Retina (tissue), 1 donor: ENCODE results near the gene LGALS3BP.

Experiments used
- DNase-seq: peaks from one replicate; pipeline ENCODE4 v3.0.0-alpha.2; 2016

LGALS3BP gene

DNA sequence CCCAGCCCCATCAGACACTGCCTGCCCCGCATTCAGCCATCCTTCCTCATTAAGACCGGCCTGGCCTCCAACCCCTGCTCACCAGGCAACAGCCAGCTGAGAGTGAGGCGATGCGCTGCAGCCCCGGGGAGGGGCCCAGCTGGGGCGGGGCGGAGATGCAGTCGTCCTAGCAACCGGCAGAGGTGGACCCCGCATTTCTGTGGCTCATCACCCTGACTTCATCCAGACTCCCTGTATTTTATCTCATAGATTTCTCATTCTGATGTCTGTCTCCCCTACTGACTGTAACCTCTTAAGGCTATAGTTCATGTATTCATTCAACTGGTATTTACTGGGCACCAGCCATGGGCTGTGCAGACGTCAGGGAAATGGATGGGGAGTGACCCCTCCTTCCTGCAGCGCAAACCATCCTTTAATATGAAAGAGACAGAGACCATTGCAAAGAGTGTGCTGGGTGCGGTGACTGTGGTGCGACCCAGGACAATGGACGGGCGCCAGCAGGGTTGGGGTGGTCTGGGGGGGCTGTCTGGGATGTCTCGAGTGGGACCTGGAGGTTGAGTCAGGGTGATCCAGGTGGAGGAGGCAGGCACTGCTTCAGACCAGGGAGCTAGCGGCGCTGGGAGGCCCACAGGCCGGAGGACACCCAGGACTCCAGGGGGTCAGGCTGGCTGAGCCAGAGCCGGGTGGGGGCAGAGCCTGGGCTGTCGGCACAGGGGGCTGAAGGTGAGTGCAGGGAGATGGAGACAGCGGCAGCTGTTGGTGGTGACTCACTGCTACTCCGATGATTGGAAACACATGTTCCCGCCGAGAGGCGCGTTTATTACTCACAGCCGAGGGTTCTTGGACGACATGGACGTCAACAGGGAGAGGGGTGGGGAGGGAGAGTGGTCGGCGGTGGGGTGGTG is 44.1 kb downstream of the LGALS3BP start:
- peak; percentile 68 for DNase-seq

GRCh38 chr17:78934681-78935418 is 44.9 kb downstream of the LGALS3BP start:
- no peak for DNase-seq

- DNase-seq, result peak; percentile 77
Observed at GRCh38 chr17:78933959-78934568, 45.7 kb downstream of the LGALS3BP start.

DNA sequence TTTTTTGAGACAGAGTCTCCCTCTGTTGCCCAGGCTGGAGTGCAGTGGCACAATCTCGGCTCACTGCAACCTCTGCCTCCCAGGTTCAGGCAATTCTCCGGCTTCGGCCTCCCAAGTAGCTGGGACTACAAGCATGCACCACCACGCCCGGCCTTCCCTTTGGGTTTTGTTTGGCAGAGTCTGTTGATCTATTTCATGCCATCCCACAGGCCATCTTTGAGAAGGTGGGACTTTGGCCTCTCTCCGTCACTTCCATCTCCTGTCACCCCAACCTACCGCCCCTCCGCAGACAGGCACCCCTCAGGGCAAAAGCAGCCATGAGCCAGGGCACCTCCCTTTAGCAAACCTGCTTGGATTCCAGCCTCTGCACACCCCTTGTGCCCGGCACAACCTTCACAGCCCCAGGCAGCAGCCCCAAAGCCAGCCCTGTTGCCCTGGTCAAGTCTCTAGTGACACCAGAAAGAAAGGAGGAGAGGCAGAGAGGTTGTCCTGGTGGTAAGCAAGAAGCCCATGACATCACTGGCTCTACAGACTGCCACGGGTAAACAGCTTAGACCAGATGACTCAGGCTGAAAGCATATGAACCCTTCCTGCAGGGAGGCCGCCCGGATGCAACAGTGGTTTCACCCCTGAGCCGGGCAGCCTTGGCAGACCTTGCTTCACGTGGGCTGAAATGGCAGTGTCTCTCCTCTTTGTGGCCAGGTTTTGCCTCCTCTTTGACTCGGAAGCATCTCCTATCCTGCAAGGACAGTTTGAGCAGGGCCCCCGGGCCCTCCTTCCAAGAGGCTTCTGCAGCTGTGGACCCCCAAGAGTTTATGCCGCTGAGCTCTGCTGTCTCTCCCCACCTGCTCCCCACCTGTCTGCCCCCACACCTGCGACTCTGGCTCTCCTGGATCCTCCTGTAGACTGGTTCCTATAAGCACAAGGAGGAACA is 46.4 kb downstream of the LGALS3BP start:
- no peak for DNase-seq

DNA sequence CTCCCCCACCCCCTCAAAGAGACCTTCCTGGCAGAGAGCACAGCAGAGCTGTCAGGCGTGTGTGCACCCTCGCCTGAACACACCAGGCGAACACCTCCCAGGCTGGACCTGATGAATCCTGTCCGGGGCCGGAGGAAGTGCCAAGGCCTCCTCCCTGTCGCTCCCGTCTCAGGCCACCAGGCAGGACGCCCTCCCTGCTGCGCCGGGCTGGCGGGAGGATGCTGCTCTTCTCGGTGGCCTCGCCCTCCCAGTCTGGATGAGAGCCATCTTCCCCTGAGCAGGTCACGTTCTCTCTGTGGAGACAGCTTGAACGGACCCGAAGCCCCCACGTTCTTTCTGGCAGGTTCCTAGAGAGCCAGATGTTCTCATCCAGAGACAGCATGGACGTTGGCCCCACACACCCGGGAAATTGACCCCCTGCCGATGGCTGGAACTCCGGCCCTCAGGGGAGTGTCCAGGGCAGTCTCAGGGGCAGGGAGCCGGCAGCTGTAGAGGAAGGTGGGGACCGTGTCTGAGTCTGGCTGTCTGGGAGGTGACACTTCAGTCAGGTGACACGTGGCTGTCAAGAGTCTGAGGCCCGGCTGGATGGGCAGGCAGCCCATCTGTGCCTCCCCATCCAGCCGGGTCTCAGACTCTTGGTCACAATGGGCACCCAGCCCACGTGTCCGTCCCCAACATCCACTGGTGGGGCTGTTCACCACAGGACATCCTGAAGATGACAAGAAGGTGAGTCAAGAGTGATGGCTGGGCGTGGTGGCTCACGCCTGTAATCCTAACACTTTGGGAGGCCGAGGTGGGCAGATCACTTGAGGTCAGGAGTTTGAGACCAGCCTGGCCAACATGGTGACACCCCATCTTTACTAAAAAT is 49.6 kb downstream of the LGALS3BP start:
- DNase-seq, result no peak

GRCh38 chr17:78925662-78926555 is 53.8 kb downstream of the LGALS3BP start:
- peak; percentile 60 for DNase-seq

GRCh38 chr17:78925234-78925633 is 54.5 kb downstream of the LGALS3BP start, which contains the start of gene TIMP2:
Gene TIMP2 (minus strand): TSS chr17:78925387. CDS start chr17:78925088, 299 bp downstream.
- peak; percentile 76 for DNase-seq

DNA sequence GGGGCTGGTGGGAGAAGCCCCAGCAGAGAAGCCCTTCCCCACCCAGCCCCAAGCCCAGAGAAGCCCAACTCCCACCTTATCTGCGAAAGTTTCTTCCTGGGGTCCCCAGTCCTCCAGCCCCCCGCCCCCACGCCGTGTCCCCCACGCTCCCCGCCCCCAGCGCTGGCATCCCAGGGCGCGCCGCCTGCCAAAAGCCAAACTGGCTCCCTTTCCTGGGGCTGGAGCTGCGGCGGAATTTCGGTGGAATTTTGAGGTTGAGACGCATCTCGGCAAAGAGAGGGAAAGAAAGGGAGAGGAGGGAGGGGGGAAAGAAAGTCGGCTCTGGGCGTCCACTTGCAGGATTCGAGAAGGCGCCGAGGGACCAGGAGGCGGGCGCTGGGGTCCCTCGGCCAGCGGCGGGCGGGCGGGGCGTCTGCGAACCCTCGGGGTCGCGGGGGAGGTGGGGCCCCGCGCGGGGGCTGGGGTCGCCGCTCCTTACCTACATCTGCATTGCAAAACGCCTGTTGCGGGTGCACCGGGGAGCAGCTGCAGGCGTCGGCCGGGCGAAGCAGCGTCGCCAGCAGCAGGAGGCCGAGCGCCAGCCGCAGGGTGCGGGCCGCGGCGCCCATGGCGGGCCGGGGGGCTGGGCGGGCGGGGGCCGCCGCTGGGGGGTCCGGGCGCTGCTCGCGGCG is 55.1 kb downstream of the LGALS3BP start:
- no peak for DNase-seq

DNA sequence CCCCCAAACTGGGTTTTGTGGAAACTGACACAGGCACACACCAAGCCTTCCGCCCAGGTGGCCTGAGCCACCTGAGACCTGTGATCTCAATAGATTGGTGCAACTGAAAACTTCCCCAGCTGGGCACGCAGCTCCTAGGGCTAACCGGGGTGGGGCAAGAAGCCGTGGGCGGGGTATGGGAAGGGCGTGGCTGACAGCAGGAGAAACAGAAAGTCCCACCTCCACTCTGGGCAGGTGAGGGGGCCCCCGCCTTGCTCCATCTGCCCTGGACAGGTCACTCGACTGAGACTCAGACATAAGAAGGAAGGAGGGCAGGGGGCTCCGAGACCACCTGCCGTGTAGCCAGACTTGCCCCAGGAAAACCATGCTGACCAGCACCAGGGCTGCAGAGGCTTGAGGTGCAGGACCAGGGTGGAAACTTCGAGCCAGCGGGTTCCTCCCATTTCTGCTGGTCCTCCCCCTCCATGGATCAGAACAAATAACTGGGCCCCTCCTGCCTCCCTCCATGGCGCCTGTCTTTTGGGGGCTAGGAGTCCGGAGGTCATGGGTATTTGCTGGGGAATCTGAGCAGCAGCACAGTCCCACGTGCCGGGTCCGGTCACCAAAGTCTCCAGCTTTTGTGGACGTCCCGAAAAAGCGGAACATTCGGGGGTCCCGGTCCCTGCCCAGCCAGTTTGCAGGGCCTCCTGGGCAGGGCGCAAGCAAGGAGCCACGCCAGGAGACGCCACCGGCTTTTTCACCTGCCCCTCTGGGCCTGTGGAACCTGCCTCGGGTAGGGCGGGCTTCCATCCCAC is 55.9 kb downstream of the LGALS3BP start:
- peak; percentile 43 for DNase-seq

DNA sequence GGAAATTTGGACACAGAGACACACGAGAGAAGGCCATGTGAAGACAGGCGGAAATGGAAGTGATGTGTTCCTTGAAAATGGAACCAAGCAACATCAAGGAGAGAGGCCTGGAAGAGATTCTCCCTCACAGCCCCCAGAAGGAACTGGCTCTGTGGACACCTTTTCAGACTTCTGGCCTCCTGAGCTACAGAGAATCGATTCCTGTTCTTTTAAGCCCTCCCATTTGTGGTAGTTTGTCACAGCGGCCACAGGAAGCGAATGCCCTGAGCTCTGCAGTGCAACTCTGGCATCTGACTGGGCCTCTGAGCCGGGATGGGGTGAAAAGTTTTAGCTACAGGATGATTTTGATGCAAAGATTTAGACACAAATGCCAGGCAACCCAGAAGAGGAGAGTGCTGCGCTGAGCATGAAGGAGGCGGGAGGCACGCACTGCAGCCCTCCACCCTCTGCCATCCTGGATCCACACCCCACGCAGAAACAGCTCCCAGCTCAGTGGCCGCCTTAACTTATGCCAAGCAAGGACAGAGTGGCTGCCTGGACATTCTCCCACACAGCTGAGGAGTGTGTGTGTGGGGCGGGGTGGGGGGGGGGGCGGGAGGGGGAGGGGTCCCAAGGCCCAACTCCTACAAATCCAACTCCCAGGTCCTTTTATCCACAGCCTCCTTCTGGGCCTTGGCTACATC is 56.8 kb downstream of the LGALS3BP start:
- no peak for DNase-seq

DNA sequence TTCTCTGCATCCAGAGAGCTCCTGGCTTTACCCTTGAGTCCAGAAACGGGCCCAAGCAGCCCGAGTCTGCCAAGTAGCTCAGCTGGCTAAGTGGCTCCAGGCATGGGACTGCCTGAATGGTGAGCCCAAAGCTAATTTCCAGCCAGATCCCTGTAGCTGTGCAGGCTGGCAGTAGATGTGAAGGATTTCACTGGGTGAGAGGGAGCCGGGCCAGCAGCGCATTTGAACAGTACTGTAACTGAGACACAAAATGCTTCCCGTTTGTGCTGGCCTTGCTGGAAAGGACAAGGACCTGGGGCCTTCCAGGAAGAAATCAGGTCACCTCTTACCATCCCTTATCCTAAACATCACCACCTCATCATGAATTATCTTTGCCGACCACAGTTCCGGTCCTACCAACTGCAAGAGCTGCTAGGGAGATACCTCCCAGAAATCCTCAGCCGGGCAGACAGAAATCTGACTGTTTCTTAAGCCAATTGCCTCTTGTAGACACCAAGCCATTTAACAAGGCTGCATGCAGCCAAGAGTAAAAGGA is 58.2 kb downstream of the LGALS3BP start:
- no peak for DNase-seq
